HepG2 (cell line): ENCODE measurements around the gene OAT. TPM values are rescaled to one million over a fixed set of nuclear protein-coding genes. Genes with fewer than 3 reads are reported as not detected.

Experiments
- ATAC-seq: fragments of 200-7000 bp; cut with Tn5 transposase; 3 replicates; pipeline ENCODE4 v1.9.1; 2020; ENCODE audit warnings: mild to moderate bottlenecking, moderate library complexity
- BruUV-seq: library from RNA; stranded (reverse); fragments of 400-500 nt; replicated peaks from 2 replicates; lab custom pipeline; 2021; lab: Mats Ljungman, UMichigan
- CTCF ChIA-PET: fragments of 300-600 bp; formaldehyde crosslinking; extraction: SDS; loops from one replicate; lab custom pipeline; 2021; ENCODE audit warnings: low total read pairs, inconsistent platforms, low intra/inter-chr PET ratio; lab: Yijun Ruan, JAX
- POLR2A ChIA-PET: fragments of 350-600 bp; sonication (Branson Sonifier 250); formaldehyde crosslinking; loops from one replicate; lab custom pipeline; 2020; ENCODE audit warnings: antibody characterized with exemption, inconsistent platforms; lab: Yijun Ruan, JAX
- DNase-seq: peaks from one replicate; pipeline ENCODE4 v3.0.0-alpha.2; 2015; ENCODE audit warnings: low spot score
- FAIRE-seq: peaks from 3 replicates; lab custom pipeline; 2011; peaks lifted over from hg19 to GRCh38; lab: Jason Lieb, UNC
- H2AFZ ChIP-seq: one replicate; pipeline ENCODE4 v1.6.1; 2011; ENCODE audit warnings: low read length, inconsistent platforms
- H3K27ac ChIP-seq: fragments of 300-600 bp; 3 replicates; pipeline ENCODE4 v1.8.0; 2011; ENCODE audit warnings: mixed run types, mild to moderate bottlenecking, mixed read lengths, low read length, inconsistent platforms; ENCODE audit not compliant: insufficient read depth; ENCODE audit errors: extremely low read length
- H3K27me3 ChIP-seq, 2 experiments: fragments of 200-600 bp in 1 of 2; 2 replicates in 1 of 2; 3 replicates in 1 of 2; pipeline versions ENCODE4 v1.6.0 to v1.8.0; 2011; ENCODE audit warnings: low read length in 2 of 2, mild to moderate bottlenecking in 2 of 2, moderate library complexity in 2 of 2, inconsistent platforms in 1 of 2; ENCODE audit not compliant: insufficient read depth in 2 of 2, control insufficient read depth in 1 of 2
- H3K36me3 ChIP-seq, 2 experiments: fragments of 200-600 bp in 1 of 2; replicated peaks in 1 of 2; 2 replicates in 1 of 2; 3 replicates in 1 of 2; pipeline versions ENCODE4 v1.5.1 to v1.8.0; 2011; ENCODE audit warnings: low read length in 2 of 2, inconsistent platforms in 1 of 2; ENCODE audit not compliant: insufficient read depth in 2 of 2, control insufficient read depth in 1 of 2
- H3K4me1 ChIP-seq: 2 replicates; pipeline ENCODE4 v1.5.1; 2012; ENCODE audit warnings: low read length, inconsistent platforms; ENCODE audit not compliant: insufficient read depth
- H3K4me2 ChIP-seq: 2 replicates; pipeline ENCODE4 v1.6.0; 2011; ENCODE audit warnings: low read depth, low read length, inconsistent platforms
- H3K4me3 ChIP-seq, 3 experiments: fragments of 200-600 bp in 1 of 3; sonication (generic), shearing (Covaris generic) in 1 of 3; replicated peaks in 1 of 3; 2 replicates each; pipeline ENCODE4 v1.5.1; 2011 to 2016; ENCODE audit warnings: low read length in 3 of 3, inconsistent platforms in 2 of 3, low read depth in 2 of 3, mild to moderate bottlenecking in 2 of 3, control low read depth in 1 of 3, mixed read lengths in 1 of 3; ENCODE audit not compliant: insufficient read depth in 1 of 3
- H3K79me2 ChIP-seq: one replicate; pipeline ENCODE4 v1.6.1; 2011; ENCODE audit warnings: low read length, inconsistent platforms; ENCODE audit not compliant: insufficient read depth
- H3K9ac ChIP-seq: 2 replicates; pipeline ENCODE4 v1.6.0; 2011; ENCODE audit warnings: mild to moderate bottlenecking, low read depth, low read length, inconsistent platforms; ENCODE audit not compliant: insufficient read depth
- H3K9me3 ChIP-seq: 2 replicates; pipeline ENCODE4 v1.5.1; 2012; ENCODE audit warnings: mild to moderate bottlenecking, low read length
- H4K20me1 ChIP-seq: 2 replicates; pipeline ENCODE4 v1.6.0; 2011; ENCODE audit warnings: inconsistent platforms, mild to moderate bottlenecking, low read length, moderate library complexity; ENCODE audit not compliant: insufficient read depth
- CHD2 ChIP-seq: IDR thresholded peaks from 2 replicates; pipeline ENCODE4 v1.6.1; 2011; ENCODE audit warnings: low read depth, low read length, improper control_type of control experiment
- ELF3 ChIP-seq: IDR thresholded peaks from 2 replicates; pipeline ENCODE4 v1.6.1; 2016; ENCODE audit warnings: missing genetic modification reagents, missing compliant biosample characterization
- EP300 ChIP-seq, 3 experiments: sonication (generic) in 1 of 3; formaldehyde crosslinking in 1 of 3; IDR thresholded peaks; 2 replicates each; pipeline versions ENCODE4 v1.5.1 to v1.6.1; 2011 to 2020; ENCODE audit warnings: low read depth in 2 of 3, low read length in 2 of 3, borderline replicate concordance in 1 of 3, improper control_type of control experiment in 1 of 3, mild to moderate bottlenecking in 1 of 3, missing genetic modification reagents in 1 of 3, moderate library complexity in 1 of 3
- PITX1 ChIP-seq: sonication (generic); formaldehyde crosslinking; IDR thresholded peaks from 2 replicates; pipeline ENCODE4 v1.5.1; 2020; ENCODE audit warnings: mild to moderate bottlenecking, missing genetic modification reagents
- SMYD3 ChIP-seq: sonication (generic); formaldehyde crosslinking; IDR thresholded peaks from 2 replicates; pipeline ENCODE4 v1.8.1; 2023; ENCODE audit warnings: mild to moderate bottlenecking, missing genetic modification reagents
- YEATS4 ChIP-seq: sonication (generic); formaldehyde crosslinking; IDR thresholded peaks from 2 replicates; pipeline ENCODE4 v1.4.0; 2020; ENCODE audit warnings: missing genetic modification reagents, borderline replicate concordance
- ZBTB2 ChIP-seq: sonication (generic); formaldehyde crosslinking; IDR thresholded peaks from 2 replicates; pipeline ENCODE4 v1.8.0; 2022; ENCODE audit warnings: low read depth, missing genetic modification reagents
- ZFP36 ChIP-seq: fragments of 150-350 bp; IDR thresholded peaks from 2 replicates; pipeline ENCODE4 v1.6.1; 2018; ENCODE audit warnings: borderline replicate concordance, low read length, low read depth; ENCODE audit not compliant: partially characterized antibody
- ZKSCAN8 ChIP-seq: IDR thresholded peaks from 2 replicates; pipeline ENCODE4 v1.6.1; 2016; ENCODE audit warnings: borderline replicate concordance, missing genetic modification reagents, missing compliant biosample characterization
- ZNF136 ChIP-seq: sonication (generic); formaldehyde crosslinking; IDR thresholded peaks from 2 replicates; pipeline ENCODE4 v1.8.1; 2022; ENCODE audit warnings: low read depth, mild to moderate bottlenecking, moderate library complexity, missing genetic modification reagents
- ZNF354B ChIP-seq: sonication (generic); formaldehyde crosslinking; IDR thresholded peaks from 2 replicates; pipeline ENCODE4 v1.8.0; 2022; ENCODE audit warnings: mild to moderate bottlenecking, missing genetic modification reagents
- ZNF816 ChIP-seq: sonication (generic); formaldehyde crosslinking; IDR thresholded peaks from 2 replicates; pipeline ENCODE4 v1.8.0; 2022; ENCODE audit warnings: missing genetic modification reagents, mild to moderate bottlenecking, borderline replicate concordance
- ZSCAN25 ChIP-seq: sonication (generic); formaldehyde crosslinking; IDR thresholded peaks from 2 replicates; pipeline ENCODE4 v1.8.0; 2022; ENCODE audit warnings: mild to moderate bottlenecking, missing genetic modification reagents
- ZSCAN9 ChIP-seq: IDR thresholded peaks from 2 replicates; pipeline ENCODE4 v1.6.1; 2016; ENCODE audit warnings: borderline replicate concordance
- WGBS: methylation state at CpG from one replicate; pipeline ENCODE4 v1.1.6; 2017; ENCODE audit warnings: low lambda C conversion rate; 5-methylcytosine and 5-hydroxymethylcytosine counted together
- in situ Hi-C: cut with HindIII; loops from 2 replicates; pipeline ENCODE4 v1.10.0; 2017; ENCODE audit warnings: low pct_unique_long_range_greater_than_20kb; ENCODE audit not compliant: extremely low pct_ligation_motif_present
- intact Hi-C: fragments of 100-400 bp; cut with micrococcal nuclease; formaldehyde crosslinking; loops from one replicate; pipeline ENCODE4 v1.10.0; 2022; ENCODE audit not compliant: unreplicated experiment
- polyA plus RNA-seq, 8 experiments: library from polyadenylated mRNA; depleted of rRNA in 3 of 8; stranded (reverse) in 7 of 8; unstranded in 1 of 8; fragments of >200 nt; fragmentation: Illumina TruSeq in 4 of 8; extraction: Trizol in 4 of 8; gene quantifications; 2 replicates each; pipeline versions ENCODE4 v1.2.1 to v1.2.3, GENCODE V29; 2011 to 2016; ENCODE audit warnings: low read depth in 4 of 8, missing spikeins in 1 of 8, mixed read lengths in 1 of 8; ENCODE audit not compliant: insufficient read depth in 1 of 8
- total RNA-seq, 5 experiments: library from RNA; depleted of rRNA; stranded (reverse); fragments of >200 nt; fragmentation: Illumina TruSeq; extraction: Trizol; gene quantifications; 2 replicates each; pipeline ENCODE4 v1.2.3, GENCODE V29; 2016; ENCODE audit warnings: low read depth in 1 of 5
- TF ChIP-seq, protein P1 (sequence below): sonication (generic); formaldehyde crosslinking; IDR thresholded peaks from 2 replicates; pipeline ENCODE4 v1.4.0; 2020; ENCODE audit warnings: mild to moderate bottlenecking, missing genetic modification reagents
- TF ChIP-seq, protein P2 (sequence below), 2 experiments: sonication (generic) in 1 of 2; formaldehyde crosslinking in 1 of 2; IDR thresholded peaks; 2 replicates each; pipeline versions ENCODE4 v1.4.0 to v1.6.1; 2018 to 2020; ENCODE audit warnings: missing genetic modification reagents in 2 of 2, borderline replicate concordance in 1 of 2, low read depth in 1 of 2, mild to moderate bottlenecking in 1 of 2, missing biosample characterization in 1 of 2

Gene OAT
- total and polyA plus RNA-seq, 2 of the 13 experiments (the other 11 are each of a cell fraction or from before 2014, with no cell fraction given), result 87.8 to 96.7 TPM

GRCh38 chr10:124458889-124459288, 40.2 kb upstream of the OAT start:
- ChIA-PET POLR2A (interaction anchor here (1.2 to 1.3 kb wide), 2 partner anchors 9 to 40 kb away, joined by 3 to 4 read pairs; no protein-coding TSS in a partner anchor), CTCF (no interaction called here)
- no peaks in the 10 kb centered on the region for H3K79me2 ChIP-seq
- TF ChIP-seq ELF3 (CRISPR knock-in tag) (no peak), EP300 (IDR thresholded peaks at IDR 0.05; ENCODE audit: low read depth in 2 of 2, low read length in 2 of 2) (no peak), EP300 (CRISPR knock-in tag; IDR thresholded peaks at IDR 0.05; ENCODE audit: borderline replicate concordance) (no peak), PITX1 (CRISPR knock-in tag) (no peak), ZFP36 (no peak), ZNF816 (no peak), ZKSCAN8 (CRISPR knock-in tag) (no peak), ZSCAN25 (CRISPR knock-in tag) (no peak), ZNF136 (CRISPR knock-in tag) (no peak), SMYD3 (CRISPR knock-in tag) (no peak), YEATS4 (CRISPR knock-in tag) (no peak), ZNF354B (CRISPR knock-in tag) (no peak), CHD2 (no peak), ZSCAN9 (CRISPR knock-in tag) (no peak), ZBTB2 (CRISPR knock-in tag) (no peak)
- TF ChIP-seq, protein P1, sequence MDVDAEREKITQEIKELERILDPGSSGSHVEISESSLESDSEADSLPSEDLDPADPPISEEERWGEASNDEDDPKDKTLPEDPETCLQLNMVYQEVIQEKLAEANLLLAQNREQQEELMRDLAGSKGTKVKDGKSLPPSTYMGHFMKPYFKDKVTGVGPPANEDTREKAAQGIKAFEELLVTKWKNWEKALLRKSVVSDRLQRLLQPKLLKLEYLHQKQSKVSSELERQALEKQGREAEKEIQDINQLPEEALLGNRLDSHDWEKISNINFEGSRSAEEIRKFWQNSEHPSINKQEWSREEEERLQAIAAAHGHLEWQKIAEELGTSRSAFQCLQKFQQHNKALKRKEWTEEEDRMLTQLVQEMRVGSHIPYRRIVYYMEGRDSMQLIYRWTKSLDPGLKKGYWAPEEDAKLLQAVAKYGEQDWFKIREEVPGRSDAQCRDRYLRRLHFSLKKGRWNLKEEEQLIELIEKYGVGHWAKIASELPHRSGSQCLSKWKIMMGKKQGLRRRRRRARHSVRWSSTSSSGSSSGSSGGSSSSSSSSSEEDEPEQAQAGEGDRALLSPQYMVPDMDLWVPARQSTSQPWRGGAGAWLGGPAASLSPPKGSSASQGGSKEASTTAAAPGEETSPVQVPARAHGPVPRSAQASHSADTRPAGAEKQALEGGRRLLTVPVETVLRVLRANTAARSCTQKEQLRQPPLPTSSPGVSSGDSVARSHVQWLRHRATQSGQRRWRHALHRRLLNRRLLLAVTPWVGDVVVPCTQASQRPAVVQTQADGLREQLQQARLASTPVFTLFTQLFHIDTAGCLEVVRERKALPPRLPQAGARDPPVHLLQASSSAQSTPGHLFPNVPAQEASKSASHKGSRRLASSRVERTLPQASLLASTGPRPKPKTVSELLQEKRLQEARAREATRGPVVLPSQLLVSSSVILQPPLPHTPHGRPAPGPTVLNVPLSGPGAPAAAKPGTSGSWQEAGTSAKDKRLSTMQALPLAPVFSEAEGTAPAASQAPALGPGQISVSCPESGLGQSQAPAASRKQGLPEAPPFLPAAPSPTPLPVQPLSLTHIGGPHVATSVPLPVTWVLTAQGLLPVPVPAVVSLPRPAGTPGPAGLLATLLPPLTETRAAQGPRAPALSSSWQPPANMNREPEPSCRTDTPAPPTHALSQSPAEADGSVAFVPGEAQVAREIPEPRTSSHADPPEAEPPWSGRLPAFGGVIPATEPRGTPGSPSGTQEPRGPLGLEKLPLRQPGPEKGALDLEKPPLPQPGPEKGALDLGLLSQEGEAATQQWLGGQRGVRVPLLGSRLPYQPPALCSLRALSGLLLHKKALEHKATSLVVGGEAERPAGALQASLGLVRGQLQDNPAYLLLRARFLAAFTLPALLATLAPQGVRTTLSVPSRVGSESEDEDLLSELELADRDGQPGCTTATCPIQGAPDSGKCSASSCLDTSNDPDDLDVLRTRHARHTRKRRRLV (CRISPR knock-in tag), result no peak
- TF ChIP-seq, protein P2, sequence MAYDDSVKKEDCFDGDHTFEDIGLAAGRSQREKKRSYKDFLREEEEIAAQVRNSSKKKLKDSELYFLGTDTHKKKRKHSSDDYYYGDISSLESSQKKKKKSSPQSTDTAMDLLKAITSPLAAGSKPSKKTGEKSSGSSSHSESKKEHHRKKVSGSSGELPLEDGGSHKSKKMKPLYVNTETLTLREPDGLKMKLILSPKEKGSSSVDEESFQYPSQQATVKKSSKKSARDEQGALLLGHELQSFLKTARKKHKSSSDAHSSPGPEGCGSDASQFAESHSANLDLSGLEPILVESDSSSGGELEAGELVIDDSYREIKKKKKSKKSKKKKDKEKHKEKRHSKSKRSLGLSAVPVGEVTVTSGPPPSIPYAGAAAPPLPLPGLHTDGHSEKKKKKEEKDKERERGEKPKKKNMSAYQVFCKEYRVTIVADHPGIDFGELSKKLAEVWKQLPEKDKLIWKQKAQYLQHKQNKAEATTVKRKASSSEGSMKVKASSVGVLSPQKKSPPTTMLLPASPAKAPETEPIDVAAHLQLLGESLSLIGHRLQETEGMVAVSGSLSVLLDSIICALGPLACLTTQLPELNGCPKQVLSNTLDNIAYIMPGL (CRISPR knock-in tag; IDR thresholded peaks at IDR 0.05; ENCODE audit: borderline replicate concordance in 1 of 2, low read depth in 1 of 2), result no peak
- H3K27me3 ChIP-seq, result peaks cover 0 to 9% of the 10 kb centered on the region in 2 experiments; a peak in 2 of 5 replicates
- no peaks in the 10 kb centered on the region for H3K9me3 ChIP-seq
- H3K4me2 ChIP-seq, result no peak overlapping the region
- no peaks in the 10 kb centered on the region for H3K36me3 ChIP-seq
- in situ Hi-C loops, result no loop called here
- 23% methylated on average over 2 of the region's 2 CpGs for WGBS
- no peak for DNase-seq
- intact Hi-C loops, result no loop called here
- FAIRE-seq, result no peak
- no peak overlapping the region for H3K27ac ChIP-seq
- no peak for ATAC-seq
- H3K4me1 ChIP-seq, result peaks cover 21% of the 10 kb centered on the region
- no peak overlapping the region for H3K4me3 ChIP-seq
- BruUV-seq, result no TSS peak
- no peak overlapping the region for H2AFZ ChIP-seq
- no peaks in the 10 kb centered on the region for H4K20me1 ChIP-seq
- no peak overlapping the region for H3K9ac ChIP-seq
